ENCODE measurements around the gene VEGFA. TPM values are rescaled to one million over a fixed set of nuclear protein-coding genes. Genes with fewer than 3 reads are reported as not detected.

Gene VEGFA
- total RNA-seq, 2 experiments from 2014 or later: 28.9 to 35.1 TPM

DNA sequence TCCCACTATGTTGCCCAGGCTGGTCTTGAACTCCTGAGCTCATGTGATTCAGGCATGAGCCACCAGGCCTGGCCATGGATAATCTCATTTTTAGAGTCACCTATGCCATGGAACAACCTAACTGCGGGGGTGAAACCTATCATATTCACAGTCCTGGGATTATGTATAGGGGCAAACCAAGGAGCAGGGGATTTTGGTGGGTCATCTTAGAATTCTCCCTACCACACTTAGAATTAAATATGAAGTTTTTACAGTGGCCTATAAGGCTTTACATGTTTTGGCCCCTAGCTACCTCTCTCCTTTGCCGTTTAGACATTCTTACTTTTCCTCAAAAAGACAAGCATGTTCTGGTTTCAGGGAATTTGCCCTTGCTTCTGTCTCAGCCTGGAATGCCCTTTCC lies 20.6 kb upstream of the VEGFA start:
- Mint-ChIP-seq H3K36me3 (no peaks in the 10 kb centered on the region), H3K27me3 (peaks cover 6% of the 10 kb centered on the region), H3K4me1 (ENCODE audit: low read depth) (no peaks in the 10 kb centered on the region), H3K27ac (no peak overlapping the region), H3K9me3 (no peaks in the 10 kb centered on the region), H3K4me3 (no peak overlapping the region)
- intact Hi-C loops (cut with micrococcal nuclease): no loop called here
- DNase-seq: no peak
- ChIA-PET POLR2A (no interaction called here), CTCF (interaction anchor here (0.8 kb wide), 3 partner anchors 10 to 25 kb away, joined by 3 read pairs; no protein-coding TSS in a partner anchor)

DNA sequence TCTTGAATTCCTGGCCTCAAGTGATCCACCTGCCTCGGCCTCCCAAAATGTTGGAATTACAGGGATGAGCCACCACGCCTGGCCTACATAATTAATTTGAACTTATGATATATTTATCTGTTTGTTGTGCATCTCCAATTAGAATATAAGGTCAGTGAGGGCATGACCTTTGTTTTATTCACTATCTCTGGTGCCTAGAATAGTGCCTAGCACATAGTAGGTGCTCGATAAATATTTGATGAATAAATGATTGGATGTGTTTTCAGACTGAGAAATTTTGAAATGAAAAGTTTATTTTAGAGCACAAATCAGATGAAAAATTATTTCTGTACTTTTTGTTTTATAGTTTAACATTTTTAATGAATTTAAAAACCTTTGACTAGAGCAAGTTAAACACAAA lies 19.4 kb upstream of the VEGFA start:
- POLR2A ChIA-PET: no interaction called here
- intact Hi-C loops (cut with micrococcal nuclease): no loop called here
- no peak for DNase-seq
- Mint-ChIP-seq H3K27me3 (peaks cover 6% of the 10 kb centered on the region), H3K36me3 (no peaks in the 10 kb centered on the region), H3K4me1 (ENCODE audit: low read depth) (no peaks in the 10 kb centered on the region), H3K27ac (no peak overlapping the region), H3K9me3 (no peaks in the 10 kb centered on the region), H3K4me3 (no peak overlapping the region)
- CTCF ChIA-PET: interaction anchor here (0.6 to 1.4 kb wide), 3 partner anchors 11 to 26 kb away, joined by 3 to 4 read pairs (median 3); no protein-coding TSS in a partner anchor

DNA sequence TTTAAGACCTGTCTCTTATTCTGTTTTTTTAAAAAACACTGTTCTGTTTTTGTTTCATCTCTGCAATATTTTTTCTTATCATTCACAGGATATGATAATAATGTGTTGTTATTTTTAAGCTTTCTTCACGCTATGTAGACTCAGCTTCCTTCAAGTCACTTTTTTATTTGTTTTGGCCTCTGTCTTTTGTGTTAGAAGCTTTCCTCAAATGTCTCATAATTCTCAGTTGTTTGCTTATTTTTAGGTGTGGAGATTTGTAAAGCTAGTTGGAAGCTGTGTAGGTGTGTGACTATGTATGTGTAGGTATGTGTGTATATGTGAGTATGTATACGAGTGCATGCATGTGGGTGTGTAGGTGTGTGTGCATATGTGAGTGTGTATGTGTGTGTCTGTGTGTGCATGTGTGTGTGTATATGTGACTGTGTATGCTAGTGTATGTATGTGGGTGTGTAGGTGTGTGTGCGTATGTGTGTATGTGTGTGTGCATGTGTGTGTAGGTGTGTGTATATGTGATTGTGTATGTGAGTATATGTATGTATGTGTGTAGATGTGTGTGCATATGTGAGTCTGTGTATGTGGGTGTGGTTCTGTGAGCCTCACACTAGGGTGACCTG lies 16.3 kb upstream of the VEGFA start:
- Mint-ChIP-seq H3K36me3 (no peaks in the 10 kb centered on the region), H3K27me3 (no peaks in the 10 kb centered on the region), H3K27ac (no peak overlapping the region), H3K4me1 (ENCODE audit: low read depth) (no peaks in the 10 kb centered on the region), H3K9me3 (no peaks in the 10 kb centered on the region), H3K4me3 (no peak overlapping the region)
- CTCF ChIA-PET: interaction anchor here (1.1 to 2.1 kb wide), 5 partner anchors 14 to 87 kb away, joined by 3 to 9 read pairs (median 4); partner anchors contain the start of gene VEGFA
- POLR2A ChIA-PET: no interaction called here
- DNase-seq: no peak
- intact Hi-C loops (cut with micrococcal nuclease): no loop called here

DNA sequence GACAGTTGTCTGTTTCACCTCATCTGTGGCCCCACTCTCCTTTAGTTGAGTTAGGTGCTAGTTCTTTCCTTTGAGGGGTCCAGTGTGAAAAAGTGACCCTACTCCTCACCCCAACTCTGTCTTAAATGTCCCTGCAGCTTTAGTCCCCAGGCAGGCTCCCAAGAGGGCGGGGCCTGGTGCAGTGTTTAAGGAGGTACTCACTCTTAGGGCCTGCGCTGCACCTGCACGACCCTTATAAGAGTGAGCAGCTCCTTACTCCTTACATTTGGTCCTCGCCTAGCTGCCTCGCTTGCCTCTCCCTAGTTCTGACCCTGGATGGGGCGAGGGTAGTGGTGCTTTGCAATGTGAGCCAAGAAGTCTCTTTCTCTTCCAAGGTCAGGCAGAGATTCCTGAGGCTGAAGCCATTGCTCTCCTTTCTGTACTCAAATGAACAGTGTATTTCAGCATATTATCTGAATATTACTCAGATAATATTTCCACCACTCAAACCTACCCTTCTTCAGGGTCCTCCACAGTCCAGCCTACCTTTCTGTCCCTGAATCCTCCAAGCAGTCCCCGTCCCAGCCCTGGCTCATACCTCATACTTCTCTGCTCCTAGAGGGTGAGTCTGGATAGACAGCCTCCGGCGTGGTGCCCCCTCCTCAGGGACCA lies 11.9 kb upstream of the VEGFA start:
- POLR2A ChIA-PET: no interaction called here
- Mint-ChIP-seq H3K4me1 (ENCODE audit: low read depth) (peaks cover 2% of the 10 kb centered on the region), H3K4me3 (no peak overlapping the region), H3K9me3 (no peaks in the 10 kb centered on the region), H3K36me3 (no peaks in the 10 kb centered on the region), H3K27ac (no peak overlapping the region), H3K27me3 (no peaks in the 10 kb centered on the region)
- intact Hi-C loops (cut with micrococcal nuclease): no loop called here
- DNase-seq: no peak
- CTCF ChIA-PET: interaction anchor here (1.1 to 2.3 kb wide), 4 partner anchors 10 to 25 kb away, joined by 3 to 10 read pairs (median 4); no protein-coding TSS in a partner anchor

DNA sequence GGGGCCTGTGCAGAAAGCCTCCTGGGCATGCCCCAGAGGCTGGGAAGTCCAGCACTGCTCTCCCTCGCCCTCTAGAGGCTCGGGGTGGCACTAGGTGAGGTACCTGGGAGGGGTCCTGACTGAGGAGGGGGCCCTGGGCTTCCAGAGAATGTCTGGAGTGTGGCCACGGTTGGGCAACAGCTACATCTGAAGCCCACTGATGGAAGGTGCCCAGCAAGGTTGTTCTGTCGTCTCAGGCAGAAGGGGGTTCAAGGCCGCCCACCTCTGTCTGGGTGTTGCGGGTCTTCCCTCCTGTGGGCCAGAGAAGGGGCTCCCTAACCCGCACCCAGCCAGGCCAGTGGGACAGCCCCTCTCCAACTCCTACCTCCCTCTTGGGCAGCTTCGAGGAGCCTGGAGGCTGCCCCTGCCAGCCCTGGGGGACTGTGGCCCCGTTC lies 11.4 kb upstream of the VEGFA start:
- DNase-seq: peak; percentile 48
- Mint-ChIP-seq H3K4me3 (no peak overlapping the region), H3K27ac (no peak overlapping the region), H3K4me1 (ENCODE audit: low read depth) (peaks cover 5% of the 10 kb centered on the region), H3K36me3 (no peaks in the 10 kb centered on the region), H3K9me3 (no peaks in the 10 kb centered on the region), H3K27me3 (no peaks in the 10 kb centered on the region)
- ChIA-PET CTCF (interaction anchor here (0.6 to 2.3 kb wide), 10 partner anchors 9 to 327 kb away, joined by 3 to 19 read pairs (median 4); partner anchors contain the start of gene VEGFA), POLR2A (no interaction called here)
- intact Hi-C loops (cut with micrococcal nuclease): no loop called here

DNA sequence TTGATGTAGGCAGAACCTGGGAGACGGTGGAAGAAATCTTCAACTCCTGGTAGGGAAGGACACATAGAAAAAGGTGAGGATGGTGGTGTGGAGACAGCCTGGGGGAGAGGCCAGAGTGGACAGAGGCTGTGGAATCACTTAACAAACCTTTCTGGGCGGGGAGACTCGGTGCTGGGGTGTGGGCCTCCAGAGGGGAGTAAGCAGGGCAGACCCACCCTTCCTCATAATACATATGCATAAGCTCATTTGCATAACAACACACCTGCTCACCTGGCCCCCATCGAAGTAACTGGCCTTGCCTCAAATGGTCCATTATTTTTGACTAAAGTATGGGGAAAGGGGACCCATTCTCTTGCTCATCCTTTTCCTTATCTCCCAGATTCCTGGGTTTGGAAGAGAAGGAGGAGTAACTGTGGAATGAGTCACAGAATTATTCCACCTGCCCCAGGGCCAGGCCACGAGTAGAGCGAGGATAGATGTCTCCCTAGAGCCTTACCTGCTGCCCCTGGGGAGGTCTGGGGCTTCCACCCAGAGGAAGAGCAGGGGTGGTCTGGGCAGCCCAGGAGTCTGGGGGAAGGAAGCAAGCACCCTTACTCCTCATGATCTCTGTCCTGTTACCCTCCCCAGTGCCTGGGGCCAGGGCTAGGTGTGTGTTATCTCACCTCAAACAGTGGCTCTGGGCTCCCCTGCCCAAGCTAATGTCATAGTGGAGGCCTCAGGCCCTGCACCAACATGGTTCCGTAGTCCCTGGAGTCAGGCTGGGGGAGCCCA lies 10.7 kb upstream of the VEGFA start:
- no peak overlapping the region for H3K27ac Mint-ChIP-seq

DNA sequence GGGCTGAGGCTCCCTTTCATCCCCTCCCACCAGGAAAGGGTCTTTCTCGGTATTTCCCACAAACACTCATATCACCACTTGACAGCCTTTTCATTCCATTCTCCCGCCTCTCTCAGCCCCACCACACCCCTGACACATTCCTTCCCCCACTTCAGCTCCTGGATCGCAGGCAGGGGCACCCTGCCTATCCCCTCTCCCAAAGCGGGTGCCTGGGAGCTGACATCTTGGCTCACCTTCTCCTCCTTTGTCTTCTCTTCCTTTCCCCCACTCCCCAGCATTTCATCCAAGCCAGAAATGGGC lies 10.2 kb upstream of the VEGFA start:
- DNase-seq: no peak
- ChIA-PET CTCF (interaction anchor here (0.9 to 2.3 kb wide), 7 partner anchors 10 to 319 kb away, joined by 3 to 19 read pairs (median 5); partner anchors contain the start of gene VEGFA), POLR2A (interaction anchor here (2.3 kb wide), 1 partner anchor 11 kb away, joined by 5 read pairs; the partner anchor contains the start of gene VEGFA)
- no peak overlapping the region for H3K4me3 Mint-ChIP-seq
- H3K27me3 Mint-ChIP-seq: no peaks in the 10 kb centered on the region
- intact Hi-C loops (cut with micrococcal nuclease): no loop called here
- H3K4me1 Mint-ChIP-seq (ENCODE audit: low read depth): peaks cover 5% of the 10 kb centered on the region
- H3K9me3 Mint-ChIP-seq: no peaks in the 10 kb centered on the region
- H3K27ac Mint-ChIP-seq: no peak overlapping the region
- H3K36me3 Mint-ChIP-seq: no peaks in the 10 kb centered on the region

More for the DNA sequence above, 10.7 kb upstream of the VEGFA start:
- no peaks in the 10 kb centered on the region for H3K9me3 Mint-ChIP-seq
- intact Hi-C loops (cut with micrococcal nuclease): no loop called here
- H3K27me3 Mint-ChIP-seq: no peaks in the 10 kb centered on the region
- H3K4me3 Mint-ChIP-seq: no peak overlapping the region
- no peaks in the 10 kb centered on the region for H3K36me3 Mint-ChIP-seq
- POLR2A ChIA-PET: no interaction called here
- CTCF ChIA-PET: interaction anchor here (0.6 to 2.3 kb wide), 12 partner anchors 9 to 327 kb away, joined by 3 to 19 read pairs (median 4); partner anchors contain the start of gene VEGFA
- DNase-seq: no peak
- H3K4me1 Mint-ChIP-seq (ENCODE audit: low read depth): peaks cover 5% of the 10 kb centered on the region

DNA sequence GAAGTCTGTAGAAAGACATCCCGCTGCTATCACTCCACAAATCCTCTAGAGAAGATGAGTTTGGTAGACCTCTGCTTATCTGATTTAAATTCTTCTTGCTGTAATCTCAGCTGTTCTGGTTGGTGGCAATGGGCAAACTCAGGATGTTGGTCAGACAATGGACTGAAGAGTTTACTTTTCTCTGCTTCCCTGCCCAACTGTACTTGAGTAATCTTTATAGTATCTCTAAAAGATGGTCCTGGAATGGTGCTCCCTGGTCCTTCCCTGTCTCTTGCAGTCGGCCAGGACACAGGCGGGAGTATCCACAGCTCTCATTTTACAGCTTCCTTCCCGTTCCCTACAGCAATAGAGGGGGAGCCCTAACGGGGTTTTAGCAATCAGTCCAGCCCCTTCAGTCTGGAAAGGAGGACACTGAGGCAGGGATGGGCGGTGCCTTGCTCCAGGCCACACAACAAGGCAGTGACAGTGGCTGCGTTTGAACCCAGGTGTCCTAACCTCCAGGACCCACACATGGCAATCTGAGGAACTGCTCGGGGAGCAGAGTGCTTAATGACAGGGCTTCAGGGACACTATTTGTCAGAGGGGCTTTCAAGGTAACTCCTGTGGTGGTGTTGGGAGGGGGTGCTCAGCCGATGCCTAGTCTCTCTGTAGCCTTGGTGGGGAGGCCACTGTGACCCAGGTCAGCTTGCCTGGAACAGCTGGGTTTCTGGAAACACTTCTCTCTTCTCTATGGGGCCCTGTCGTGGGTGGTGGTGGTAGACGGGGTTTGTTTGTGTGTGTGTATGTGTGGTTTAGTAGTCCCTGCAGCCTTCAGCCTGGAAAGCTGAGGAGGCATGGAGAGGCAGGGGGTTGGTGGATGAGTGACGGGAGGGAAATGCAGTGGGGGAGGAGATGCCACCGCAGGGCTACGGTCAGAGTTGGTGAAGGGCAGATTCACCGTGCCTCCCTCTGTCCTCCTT lies 9.5 kb upstream of the VEGFA start:
- Mint-ChIP-seq H3K9me3 (no peaks in the 10 kb centered on the region), H3K4me3 (no peak overlapping the region), H3K27me3 (no peaks in the 10 kb centered on the region), H3K36me3 (no peaks in the 10 kb centered on the region), H3K27ac (no peak overlapping the region), H3K4me1 (ENCODE audit: low read depth) (peaks cover 5% of the 10 kb centered on the region)
- ChIA-PET POLR2A (interaction anchor here (2.3 kb wide), 1 partner anchor 10 kb away, joined by 5 read pairs; the partner anchor contains the start of gene VEGFA), CTCF (interaction anchor here (0.9 to 2.3 kb wide), 7 partner anchors 9 to 319 kb away, joined by 3 to 19 read pairs (median 5); partner anchors contain the start of gene VEGFA)
- DNase-seq: no peak
- intact Hi-C loops (cut with micrococcal nuclease): no loop called here

DNA sequence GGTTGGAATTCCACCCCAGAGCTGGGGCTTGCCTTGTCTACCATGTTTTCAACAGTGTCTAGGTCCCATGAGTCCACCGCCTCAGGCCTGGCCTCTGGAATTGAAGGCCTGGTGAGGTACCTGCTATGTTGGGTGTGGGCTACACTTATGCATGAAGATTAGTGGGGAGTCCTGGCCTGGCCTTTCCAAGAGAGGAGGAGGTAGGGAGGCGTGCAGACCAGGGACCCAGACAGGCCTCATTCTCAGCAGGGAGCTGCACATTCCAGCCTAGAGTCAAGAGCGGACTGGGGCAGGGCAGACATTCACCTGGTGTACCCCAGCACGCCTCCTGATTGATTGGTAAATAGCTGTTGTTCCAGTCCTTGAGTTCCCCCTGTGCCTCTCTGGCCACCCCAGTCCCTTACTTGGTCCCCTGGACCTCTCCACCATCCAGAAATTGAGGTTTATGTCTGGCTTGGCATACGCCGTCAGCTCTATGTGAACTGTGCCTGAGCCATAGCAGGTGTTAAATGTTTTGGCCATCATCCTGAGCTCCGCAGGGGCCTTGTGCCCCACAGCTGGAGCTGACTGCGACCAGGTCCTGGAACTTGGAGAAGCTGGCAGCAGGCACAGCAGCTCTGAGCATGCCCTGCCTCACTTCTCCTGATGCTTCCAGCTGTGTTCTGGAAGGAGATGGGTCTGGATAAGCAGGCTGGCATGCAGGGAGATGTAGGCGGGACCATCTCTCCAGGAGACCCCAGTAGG lies 8.2 kb upstream of the VEGFA start:
- Mint-ChIP-seq H3K27me3 (no peaks in the 10 kb centered on the region), H3K27ac (no peak overlapping the region), H3K4me3 (no peak overlapping the region), H3K4me1 (ENCODE audit: low read depth) (peaks cover 5% of the 10 kb centered on the region), H3K36me3 (no peaks in the 10 kb centered on the region), H3K9me3 (no peaks in the 10 kb centered on the region)
- CTCF ChIA-PET: interaction anchor here (1.1 to 2.0 kb wide), 4 partner anchors 11 to 317 kb away, joined by 3 to 9 read pairs (median 4); no protein-coding TSS in a partner anchor
- intact Hi-C loops (cut with micrococcal nuclease): no loop called here
- POLR2A ChIA-PET: interaction anchor here (0.8 to 2.3 kb wide), 2 partner anchors 9 to 15 kb away, joined by 3 to 5 read pairs; partner anchors contain the start of gene VEGFA
- DNase-seq: no peak

DNA sequence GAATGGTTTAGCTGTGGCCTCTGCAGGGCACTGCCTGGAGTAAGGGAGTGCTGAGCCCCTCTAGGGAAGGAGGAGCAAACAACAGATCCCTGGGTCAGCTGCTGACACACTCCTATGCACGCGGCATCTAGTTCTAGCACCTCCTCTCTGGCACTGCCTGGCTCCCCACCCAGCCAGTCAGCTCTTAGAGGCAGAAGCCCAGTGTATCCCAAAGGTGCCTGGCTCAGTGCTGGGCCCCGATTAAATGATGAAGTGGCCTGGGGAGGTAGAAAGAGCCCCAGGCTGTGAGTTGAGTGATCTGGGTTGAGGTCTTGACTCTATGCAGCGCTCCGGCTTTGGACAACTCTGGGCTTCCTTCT lies 7.6 kb upstream of the VEGFA start:
- peaks cover 5% of the 10 kb centered on the region for H3K4me1 Mint-ChIP-seq (ENCODE audit: low read depth)
- intact Hi-C loops (cut with micrococcal nuclease): no loop called here
- H3K27ac Mint-ChIP-seq: no peak overlapping the region
- no peaks in the 10 kb centered on the region for H3K27me3 Mint-ChIP-seq
- no peaks in the 10 kb centered on the region for H3K36me3 Mint-ChIP-seq
- no peaks in the 10 kb centered on the region for H3K9me3 Mint-ChIP-seq
- CTCF ChIA-PET: interaction anchor here (1.1 to 2.0 kb wide), 3 partner anchors 12 to 317 kb away, joined by 4 to 9 read pairs (median 5); no protein-coding TSS in a partner anchor
- no peak overlapping the region for H3K4me3 Mint-ChIP-seq
- POLR2A ChIA-PET: interaction anchor here (0.8 kb wide), 1 partner anchor 15 kb away, joined by 3 read pairs; no protein-coding TSS in a partner anchor
- no peak for DNase-seq

Measured in activated CD4-positive, alpha-beta memory T cell treated with anti-CD3 and anti-CD28 coated beads for 36 hours (primary cell).